Measurements from ENCODE around the gene OAS2.

Gene OAS2

DNA sequence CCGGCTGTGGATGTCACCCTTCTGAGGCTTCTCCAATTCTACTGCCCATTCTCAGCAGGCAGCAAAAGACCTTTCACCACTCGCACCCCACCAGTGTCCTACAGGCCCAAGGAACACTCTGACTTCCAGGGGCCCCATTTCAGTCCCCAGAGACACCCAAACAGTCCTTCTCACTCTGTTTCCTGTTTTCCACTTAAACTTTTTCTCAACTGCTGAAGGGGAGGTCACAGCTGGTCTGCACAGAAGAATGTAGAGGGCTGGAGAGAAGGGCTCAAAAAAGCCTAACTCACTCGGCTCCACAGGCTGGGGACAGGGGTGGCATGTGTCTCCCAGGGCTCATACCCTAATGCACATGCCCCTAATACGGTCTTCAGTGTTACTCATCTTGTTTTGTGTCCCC, 74.0 kb downstream of the OAS2 start:
- Histone ChIP-seq H3K14ac (ENCODE audit: low read length) (no peak overlapping the region), H3K27ac (ENCODE audit: low read depth, low read length) (no peak overlapping the region), H3K36me3 (ENCODE audit: control insufficient read depth in 1 of 2, insufficient read depth in 2 of 2, low read length in 2 of 2) (no peaks in the 10 kb centered on the region), H3K23ac (ENCODE audit: low read length) (no peak overlapping the region), H3K4ac (ENCODE audit: low read depth, low read length) (no peak overlapping the region), H3K79me2 (ENCODE audit: control insufficient read depth, insufficient read depth, low read length, poor library complexity) (no peaks in the 10 kb centered on the region), H2BK5ac (ENCODE audit: low read depth, low read length, poor library complexity) (no peak overlapping the region), H3K9me3 (ENCODE audit: insufficient read depth, low read depth, low read length) (no peaks in the 10 kb centered on the region), H3K4me3 (ENCODE audit: low read depth, low read length) (no peak overlapping the region), H4K8ac (ENCODE audit: low read depth, low read length) (no peak overlapping the region), H3K79me1 (ENCODE audit: low read length) (no peaks in the 10 kb centered on the region), H2AK5ac (ENCODE audit: low read length) (no peak overlapping the region), H4K12ac (ENCODE audit: low read depth, low read length) (no peak overlapping the region), H4K91ac (ENCODE audit: low read depth, low read length) (no peak overlapping the region), H3K18ac (ENCODE audit: low read length) (no peak overlapping the region), H3K4me1 (ENCODE audit: control insufficient read depth in 1 of 2, insufficient read depth in 2 of 2, low read length in 2 of 2) (no peaks in the 10 kb centered on the region), H3K9ac (ENCODE audit: low read length) (no peak overlapping the region), H2AFZ (ENCODE audit: insufficient read depth, low read length, poor library complexity) (no peak overlapping the region), H3K4me2 (ENCODE audit: low read length) (no peak overlapping the region), H2BK12ac (ENCODE audit: low read length) (no peak overlapping the region), H3K27me3 (ENCODE audit: insufficient read depth, low read length) (peaks cover 29% of the 10 kb centered on the region), H2BK120ac (ENCODE audit: insufficient read depth, low read length, poor library complexity) (no peak overlapping the region)
- WGBS (ENCODE audit: extremely low coverage, insufficient coverage, insufficient read length), result no CpG with 5 or more reads among the region's 4 CpGs
- DNase-seq, result no peak

DNA sequence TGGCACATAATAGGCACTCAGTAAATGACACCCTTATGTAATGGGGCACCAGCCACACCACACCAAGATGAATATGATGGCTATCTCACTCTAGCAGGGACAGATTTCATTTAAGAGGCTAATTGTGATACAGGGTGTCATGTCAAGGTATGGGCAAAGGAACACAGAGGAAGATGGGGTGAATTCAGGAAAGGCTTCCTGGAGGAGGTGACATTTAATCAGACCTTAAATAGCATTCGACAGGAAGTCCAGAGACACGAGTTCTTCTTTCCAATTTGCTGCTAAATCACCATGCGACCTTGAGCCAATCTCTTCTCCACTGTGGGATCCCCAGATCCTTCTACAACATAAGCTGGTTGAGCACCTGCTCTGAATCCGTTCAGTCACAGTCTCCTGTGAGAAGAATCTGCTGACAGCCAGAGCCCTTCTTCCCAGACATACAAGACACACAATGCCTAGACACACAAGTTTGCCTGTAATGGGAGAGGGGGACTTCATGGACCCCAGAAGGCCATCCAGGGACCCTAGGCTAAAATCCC, 76.7 kb downstream of the OAS2 start:
- Histone ChIP-seq H3K4me1 (ENCODE audit: control insufficient read depth in 1 of 2, insufficient read depth in 2 of 2, low read length in 2 of 2) (no peaks in the 10 kb centered on the region), H3K27ac (ENCODE audit: low read depth, low read length) (no peak overlapping the region), H2BK12ac (ENCODE audit: low read length) (no peak overlapping the region), H3K4me2 (ENCODE audit: low read length) (no peak overlapping the region), H2AK5ac (ENCODE audit: low read length) (no peak overlapping the region), H3K4me3 (ENCODE audit: low read depth, low read length) (no peak overlapping the region), H3K23ac (ENCODE audit: low read length) (no peak overlapping the region), H4K12ac (ENCODE audit: low read depth, low read length) (no peak overlapping the region), H3K9ac (ENCODE audit: low read length) (no peak overlapping the region), H2BK120ac (ENCODE audit: insufficient read depth, low read length, poor library complexity) (no peak overlapping the region), H3K18ac (ENCODE audit: low read length) (no peak overlapping the region), H2BK5ac (ENCODE audit: low read depth, low read length, poor library complexity) (no peak overlapping the region), H3K79me2 (ENCODE audit: control insufficient read depth, insufficient read depth, low read length, poor library complexity) (no peaks in the 10 kb centered on the region), H3K4ac (ENCODE audit: low read depth, low read length) (no peak overlapping the region), H4K8ac (ENCODE audit: low read depth, low read length) (no peak overlapping the region), H3K14ac (ENCODE audit: low read length) (no peak overlapping the region), H4K91ac (ENCODE audit: low read depth, low read length) (no peak overlapping the region), H3K27me3 (ENCODE audit: insufficient read depth, low read length) (peaks cover 38% of the 10 kb centered on the region), H3K79me1 (ENCODE audit: low read length) (no peaks in the 10 kb centered on the region), H2AFZ (ENCODE audit: insufficient read depth, low read length, poor library complexity) (no peak overlapping the region), H3K9me3 (ENCODE audit: insufficient read depth, low read depth, low read length) (peaks cover 4% of the 10 kb centered on the region), H3K36me3 (ENCODE audit: control insufficient read depth in 1 of 2, insufficient read depth in 2 of 2, low read length in 2 of 2) (no peaks in the 10 kb centered on the region)
- DNase-seq, result no peak
- no CpG with 5 or more reads among the region's 4 CpGs for WGBS (ENCODE audit: extremely low coverage, insufficient coverage, insufficient read length)

DNA sequence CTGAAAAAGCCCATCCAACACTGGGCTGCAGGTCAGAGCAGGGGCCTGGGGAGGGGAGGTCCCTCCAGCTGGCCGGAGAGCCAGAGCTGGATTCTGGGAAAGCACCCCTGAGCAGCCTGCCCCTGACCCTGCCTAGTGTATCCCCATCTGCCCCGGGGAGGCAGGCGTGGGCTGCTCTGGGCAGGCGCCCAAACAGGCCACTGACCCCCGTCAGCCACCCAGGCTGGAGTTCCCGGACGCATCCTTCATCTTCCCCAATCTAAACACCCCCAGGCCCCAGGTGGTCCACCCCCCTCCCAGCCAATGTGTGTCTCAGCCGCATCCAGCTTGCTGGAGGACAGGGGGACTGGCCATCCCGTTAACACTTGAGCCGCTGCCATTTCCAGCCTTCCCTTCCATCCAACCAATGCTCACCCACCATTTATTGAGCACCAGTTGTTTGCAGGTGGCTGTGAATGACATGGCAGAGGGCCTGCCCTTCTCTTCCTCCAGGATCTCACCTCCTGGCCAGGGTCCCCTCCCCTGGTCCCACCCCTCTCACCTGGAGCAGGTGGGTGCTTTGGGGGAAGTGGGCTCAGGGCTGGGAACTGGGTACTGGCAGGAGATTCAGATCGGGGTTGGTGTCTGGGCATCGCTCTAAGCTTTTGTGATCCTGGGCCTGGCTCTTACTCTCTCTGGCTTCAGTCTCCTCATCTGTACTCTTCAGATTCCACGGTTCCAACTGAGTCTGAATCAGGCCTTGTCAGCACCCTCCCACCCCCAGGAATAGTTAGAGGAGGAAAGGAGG, 77.5 kb downstream of the OAS2 start:
- Histone ChIP-seq H4K91ac (ENCODE audit: low read depth, low read length) (no peak overlapping the region), H3K27me3 (ENCODE audit: insufficient read depth, low read length) (peaks cover 38% of the 10 kb centered on the region), H3K4ac (ENCODE audit: low read depth, low read length) (no peak overlapping the region), H3K27ac (ENCODE audit: low read depth, low read length) (no peak overlapping the region), H3K79me1 (ENCODE audit: low read length) (no peaks in the 10 kb centered on the region), H3K9ac (ENCODE audit: low read length) (no peak overlapping the region), H3K4me1 (ENCODE audit: control insufficient read depth in 1 of 2, insufficient read depth in 2 of 2, low read length in 2 of 2) (no peaks in the 10 kb centered on the region), H3K14ac (ENCODE audit: low read length) (no peak overlapping the region), H3K79me2 (ENCODE audit: control insufficient read depth, insufficient read depth, low read length, poor library complexity) (no peaks in the 10 kb centered on the region), H4K12ac (ENCODE audit: low read depth, low read length) (no peak overlapping the region), H3K18ac (ENCODE audit: low read length) (no peak overlapping the region), H2BK5ac (ENCODE audit: low read depth, low read length, poor library complexity) (no peak overlapping the region), H2AFZ (ENCODE audit: insufficient read depth, low read length, poor library complexity) (no peak overlapping the region), H2BK120ac (ENCODE audit: insufficient read depth, low read length, poor library complexity) (no peak overlapping the region), H3K23ac (ENCODE audit: low read length) (no peak overlapping the region), H3K4me2 (ENCODE audit: low read length) (no peak overlapping the region), H3K9me3 (ENCODE audit: insufficient read depth, low read depth, low read length) (peaks cover 4% of the 10 kb centered on the region), H4K8ac (ENCODE audit: low read depth, low read length) (no peak overlapping the region), H2BK12ac (ENCODE audit: low read length) (no peak overlapping the region), H3K36me3 (ENCODE audit: control insufficient read depth in 1 of 2, insufficient read depth in 2 of 2, low read length in 2 of 2) (no peaks in the 10 kb centered on the region), H2AK5ac (ENCODE audit: low read length) (no peak overlapping the region), H3K4me3 (ENCODE audit: low read depth, low read length) (no peak overlapping the region)
- WGBS (ENCODE audit: extremely low coverage, insufficient coverage, insufficient read length), result no CpG with 5 or more reads among the region's 13 CpGs
- no peak for DNase-seq

DNA sequence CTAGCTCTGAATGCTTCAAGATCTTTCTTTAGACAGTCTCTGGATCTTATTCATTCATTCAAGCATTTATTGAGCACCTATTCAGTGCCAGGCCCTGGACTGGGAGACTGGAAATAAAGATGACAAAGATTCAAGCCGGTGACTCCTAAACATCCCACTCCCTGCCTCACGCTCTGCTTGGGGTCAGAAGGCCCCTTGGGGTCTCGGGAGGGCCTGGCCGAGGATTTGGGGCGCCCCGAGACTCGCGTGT, 78.0 kb downstream of the OAS2 start:
- Histone ChIP-seq H3K4ac (ENCODE audit: low read depth, low read length) (no peak overlapping the region), H4K12ac (ENCODE audit: low read depth, low read length) (no peak overlapping the region)
- no peak for DNase-seq

More for the DNA sequence above, 78.0 kb downstream of the OAS2 start:
- Histone ChIP-seq H3K79me2 (ENCODE audit: control insufficient read depth, insufficient read depth, low read length, poor library complexity) (no peaks in the 10 kb centered on the region), H3K9ac (ENCODE audit: low read length) (no peak overlapping the region), H2BK120ac (ENCODE audit: insufficient read depth, low read length, poor library complexity) (no peak overlapping the region), H3K79me1 (ENCODE audit: low read length) (no peaks in the 10 kb centered on the region), H3K18ac (ENCODE audit: low read length) (no peak overlapping the region), H3K27me3 (ENCODE audit: insufficient read depth, low read length) (peaks cover 38% of the 10 kb centered on the region), H3K14ac (ENCODE audit: low read length) (no peak overlapping the region), H3K27ac (ENCODE audit: low read depth, low read length) (no peak overlapping the region), H2AK5ac (ENCODE audit: low read length) (no peak overlapping the region), H2BK5ac (ENCODE audit: low read depth, low read length, poor library complexity) (no peak overlapping the region), H3K4me3 (ENCODE audit: low read depth, low read length) (no peak overlapping the region), H3K4me2 (ENCODE audit: low read length) (peak overlapping the region; percentile 63), H4K91ac (ENCODE audit: low read depth, low read length) (no peak overlapping the region), H3K9me3 (ENCODE audit: insufficient read depth, low read depth, low read length) (peaks cover 4% of the 10 kb centered on the region), H3K23ac (ENCODE audit: low read length) (no peak overlapping the region), H2AFZ (ENCODE audit: insufficient read depth, low read length, poor library complexity) (no peak overlapping the region), H3K36me3 (ENCODE audit: control insufficient read depth in 1 of 2, insufficient read depth in 2 of 2, low read length in 2 of 2) (no peaks in the 10 kb centered on the region), H3K4me1 (ENCODE audit: control insufficient read depth in 1 of 2, insufficient read depth in 2 of 2, low read length in 2 of 2) (no peaks in the 10 kb centered on the region), H4K8ac (ENCODE audit: low read depth, low read length) (no peak overlapping the region), H2BK12ac (ENCODE audit: low read length) (no peak overlapping the region)
- WGBS (ENCODE audit: extremely low coverage, insufficient coverage, insufficient read length), result no CpG with 5 or more reads among the region's 8 CpGs

Data from trophoblast cell (in vitro differentiated cells and primary cell).